Smooth muscle cell (in vitro differentiated cells): ENCODE measurements around the gene TMOD4. TPM values are rescaled to one million over a fixed set of nuclear protein-coding genes. Genes with fewer than 3 reads are reported as not detected.

Source experiments
- DNase-seq: peaks from one replicate; lab custom pipeline; 2025; ENCODE audit not compliant: unreplicated experiment; lab: John Stamatoyannopoulos, UW
- H2AFZ ChIP-seq: fragments of 200-600 bp; sonication (generic); 2 replicates; pipeline ENCODE4 v1.6.0; 2016; ENCODE audit warnings: antibody characterized with exemption, low read depth, mild to moderate bottlenecking
- H3F3A ChIP-seq: fragments of 200-600 bp; sonication (generic); 2 replicates; pipeline ENCODE4 v1.6.0; 2017; ENCODE audit warnings: antibody characterized with exemption, low read depth
- H3K27ac ChIP-seq: fragments of 200-600 bp; sonication (generic); 2 replicates; pipeline ENCODE4 v1.5.1; 2016; ENCODE audit warnings: low read depth, mild to moderate bottlenecking
- H3K27me3 ChIP-seq: fragments of 200-600 bp; sonication (generic); 2 replicates; pipeline ENCODE4 v1.6.1; 2016; ENCODE audit warnings: low read depth, mild to moderate bottlenecking
- H3K36me3 ChIP-seq: fragments of 200-600 bp; sonication (generic); 2 replicates; pipeline ENCODE4 v1.5.1; 2016; ENCODE audit warnings: low read depth
- H3K4me1 ChIP-seq: fragments of 200-600 bp; sonication (generic); 2 replicates; pipeline ENCODE4 v1.5.1; 2016; ENCODE audit warnings: low read depth
- H3K4me2 ChIP-seq: fragments of 200-600 bp; sonication (generic); 2 replicates; pipeline ENCODE4 v1.6.0; 2016; ENCODE audit warnings: mild to moderate bottlenecking
- H3K4me3 ChIP-seq: fragments of 200-600 bp; sonication (generic); 2 replicates; pipeline ENCODE4 v1.5.1; 2016; ENCODE audit warnings: mild to moderate bottlenecking
- H3K79me2 ChIP-seq: fragments of 200-600 bp; sonication (generic); 2 replicates; pipeline ENCODE4 v1.6.0; 2016; ENCODE audit warnings: low read depth, mild to moderate bottlenecking
- H3K9ac ChIP-seq: fragments of 200-600 bp; sonication (generic); 2 replicates; pipeline ENCODE4 v1.6.0; 2016; ENCODE audit warnings: low read depth
- H3K9me3 ChIP-seq: fragments of 200-600 bp; sonication (generic); replicated peaks from 2 replicates; pipeline ENCODE4 v1.5.1; 2016; ENCODE audit warnings: low read depth
- H4K20me1 ChIP-seq: fragments of 200-600 bp; sonication (generic); 2 replicates; pipeline ENCODE4 v1.6.0; 2016; ENCODE audit warnings: low read depth
- WGBS: methylation state at CpG from one replicate; pipeline ENCODE4 v1.1.7; 2016; ENCODE audit warnings: low lambda C conversion rate; 5-methylcytosine and 5-hydroxymethylcytosine counted together
- polyA plus RNA-seq: library from polyadenylated mRNA; unstranded; fragments of >200 nt; fragmentation: Nextera tagmentation; extraction: Ambion mirVana; gene quantifications from 2 replicates; pipeline ENCODE4 v1.2.1, GENCODE V29; 2016
- total RNA-seq: library from RNA; depleted of rRNA; stranded (reverse); fragments of >200 nt; gene quantifications from 2 replicates; pipeline ENCODE4 v1.2.3, GENCODE V29; 2014
- TF ChIP-seq, protein P1 (sequence below): fragments of 200-600 bp; sonication (generic); IDR thresholded peaks from 2 replicates; pipeline ENCODE4 v1.5.1; 2017; ENCODE audit warnings: borderline replicate concordance, mild to moderate bottlenecking, antibody characterized with exemption; ENCODE audit not compliant: insufficient read depth, poor library complexity, severe bottlenecking

TMOD4 gene
- total and polyA plus RNA-seq, 2 experiments from 2014 or later = 0.37 TPM; not detected in 1

DNA sequence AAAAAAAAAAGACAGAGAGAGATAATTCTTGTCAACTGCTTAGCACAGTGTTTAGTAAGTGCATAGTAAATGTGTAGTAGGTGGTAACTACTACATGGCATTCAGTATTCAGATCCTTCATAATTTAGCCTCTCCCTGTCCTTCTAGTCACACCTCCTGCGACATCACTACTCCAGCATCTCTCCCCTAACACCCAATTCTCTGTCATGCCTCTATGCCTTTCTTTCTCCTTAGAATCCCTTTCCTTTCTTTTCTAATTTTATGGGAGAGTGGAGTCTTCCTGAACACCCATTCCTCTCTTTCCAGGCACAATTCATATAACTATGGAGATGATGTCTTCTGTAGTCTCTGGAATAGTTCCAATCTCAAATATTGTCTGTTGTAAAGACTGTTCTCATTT, 18.1 kb upstream of the TMOD4 start:
- no peak overlapping the region for H2AFZ ChIP-seq

GRCh38 chr1:151193304-151193703, 17.5 kb upstream of the TMOD4 start:
- WGBS = 90% methylated on average over 6 of the region's 6 CpGs
- Histone ChIP-seq H3K27ac (no peak overlapping the region), H3K79me2 (peaks cover 12% of the 10 kb centered on the region), H3K4me3 (no peak overlapping the region), H3K27me3 (no peaks in the 10 kb centered on the region), H3K9me3 (no peaks in the 10 kb centered on the region), H3K36me3 (no peaks in the 10 kb centered on the region), H3K9ac (no peak overlapping the region), H3K4me2 (no peak overlapping the region), H4K20me1 (no peaks in the 10 kb centered on the region), H3K4me1 (peaks cover 9% of the 10 kb centered on the region), H3F3A (no peaks in the 10 kb centered on the region), H2AFZ (no peak overlapping the region)
- TF ChIP-seq, protein P1, sequence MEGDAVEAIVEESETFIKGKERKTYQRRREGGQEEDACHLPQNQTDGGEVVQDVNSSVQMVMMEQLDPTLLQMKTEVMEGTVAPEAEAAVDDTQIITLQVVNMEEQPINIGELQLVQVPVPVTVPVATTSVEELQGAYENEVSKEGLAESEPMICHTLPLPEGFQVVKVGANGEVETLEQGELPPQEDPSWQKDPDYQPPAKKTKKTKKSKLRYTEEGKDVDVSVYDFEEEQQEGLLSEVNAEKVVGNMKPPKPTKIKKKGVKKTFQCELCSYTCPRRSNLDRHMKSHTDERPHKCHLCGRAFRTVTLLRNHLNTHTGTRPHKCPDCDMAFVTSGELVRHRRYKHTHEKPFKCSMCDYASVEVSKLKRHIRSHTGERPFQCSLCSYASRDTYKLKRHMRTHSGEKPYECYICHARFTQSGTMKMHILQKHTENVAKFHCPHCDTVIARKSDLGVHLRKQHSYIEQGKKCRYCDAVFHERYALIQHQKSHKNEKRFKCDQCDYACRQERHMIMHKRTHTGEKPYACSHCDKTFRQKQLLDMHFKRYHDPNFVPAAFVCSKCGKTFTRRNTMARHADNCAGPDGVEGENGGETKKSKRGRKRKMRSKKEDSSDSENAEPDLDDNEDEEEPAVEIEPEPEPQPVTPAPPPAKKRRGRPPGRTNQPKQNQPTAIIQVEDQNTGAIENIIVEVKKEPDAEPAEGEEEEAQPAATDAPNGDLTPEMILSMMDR = no peak
- DNase-seq = no peak

More for the DNA sequence above, 18.1 kb upstream of the TMOD4 start:
- no peaks in the 10 kb centered on the region for H3F3A ChIP-seq
- peaks cover 6% of the 10 kb centered on the region for H3K4me1 ChIP-seq
- H3K4me2 ChIP-seq = no peak overlapping the region
- H4K20me1 ChIP-seq = no peaks in the 10 kb centered on the region
- H3K36me3 ChIP-seq = no peaks in the 10 kb centered on the region
- H3K9me3 ChIP-seq = no peaks in the 10 kb centered on the region
- no peak overlapping the region for H3K4me3 ChIP-seq
- no peak for DNase-seq
- H3K27ac ChIP-seq = no peak overlapping the region
- 95% methylated on average over 1 of the region's 1 CpG for WGBS
- H3K79me2 ChIP-seq = peaks cover 6% of the 10 kb centered on the region
- TF ChIP-seq, protein P1 = no peak
- no peak overlapping the region for H3K9ac ChIP-seq
- no peaks in the 10 kb centered on the region for H3K27me3 ChIP-seq

DNA sequence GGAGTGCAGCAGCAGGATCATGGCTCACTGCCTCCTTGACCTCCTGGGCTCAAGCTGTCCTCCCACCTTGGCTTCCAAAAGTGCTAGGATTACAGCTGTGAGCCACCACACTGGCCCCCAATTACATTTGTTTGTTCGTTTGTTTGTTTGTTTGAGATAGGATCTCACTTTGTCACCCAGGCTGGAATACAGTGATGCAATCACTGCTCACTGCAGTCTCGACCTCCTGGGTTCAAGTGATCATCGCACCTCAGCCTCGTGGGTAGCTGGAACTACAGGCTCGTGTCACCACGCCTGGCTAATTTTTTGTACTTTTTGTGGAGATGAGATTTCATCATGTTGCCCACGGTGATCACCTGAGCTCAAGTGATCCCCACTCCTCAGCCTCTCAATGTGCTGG, 16.3 kb upstream of the TMOD4 start:
- Histone ChIP-seq H3F3A (no peaks in the 10 kb centered on the region), H3K9me3 (no peaks in the 10 kb centered on the region), H3K4me3 (no peak overlapping the region), H3K4me1 (peaks cover 9% of the 10 kb centered on the region), H3K36me3 (no peaks in the 10 kb centered on the region), H3K4me2 (no peak overlapping the region), H3K27ac (no peak overlapping the region), H4K20me1 (no peaks in the 10 kb centered on the region), H2AFZ (no peak overlapping the region), H3K27me3 (no peaks in the 10 kb centered on the region), H3K9ac (no peak overlapping the region), H3K79me2 (peaks cover 24% of the 10 kb centered on the region)
- TF ChIP-seq, protein P1 = no peak
- no peak for DNase-seq
- WGBS = 83% methylated on average over 7 of the region's 7 CpGs
